AG04449 (cell line): Measurements from ENCODE around the gene NAV2.
A peak's percentile ranks its signal among the peaks of the same experiment; 100 is the strongest.

ENCODE experiments used
- CTCF ChIA-PET: fragments of 350-600 bp; formaldehyde crosslinking; extraction: SDS; loops from one replicate; lab custom pipeline; 2021; ENCODE audit warnings: antibody characterized with exemption; lab: Yijun Ruan, JAX
- POLR2A ChIA-PET: fragments of 400-600, 350-600 bp; formaldehyde crosslinking; extraction: SDS; loops from one replicate; lab custom pipeline; 2020; ENCODE audit warnings: antibody characterized with exemption, inconsistent platforms; lab: Yijun Ruan, JAX
- DNase-seq: peaks from one replicate; pipeline ENCODE4 v3.0.0-alpha.2; 2010; ENCODE audit warnings: low read depth, low spot score
- H3K4me3 ChIP-seq: 2 replicates; pipeline ENCODE4 v1.5.1; 2011; ENCODE audit warnings: low read depth, mild to moderate bottlenecking, control low read depth, low read length
- CTCF ChIP-seq: IDR thresholded peaks from one replicate; pipeline ENCODE4 v1.5.1; 2011; ENCODE audit warnings: mild to moderate bottlenecking, moderate library complexity, low read length, control low read depth, inconsistent platforms; ENCODE audit not compliant: insufficient read depth; ENCODE audit errors: missing control alignments

Gene NAV2

GRCh38 chr11:19676475-19677380 is 35.9 kb upstream of the NAV2 start:
- POLR2A ChIA-PET: no interaction called here
- no peak for TF ChIP-seq CTCF
- H3K4me3 ChIP-seq: no peak overlapping the region
- DNase-seq: no peak
- CTCF ChIA-PET: no interaction called here

GRCh38 chr11:19677381-19678080 is 35.1 kb upstream of the NAV2 start:
- ChIA-PET CTCF (no interaction called here), POLR2A (no interaction called here)
- TF ChIP-seq CTCF: no peak

GRCh38 chr11:19679952-19680828 is 32.4 kb upstream of the NAV2 start:
- CTCF ChIA-PET: interaction anchor here (0.6 to 1.5 kb wide), 4 partner anchors 13 to 226 kb away, joined by 3 to 4 read pairs (median 4); no protein-coding TSS in a partner anchor
- POLR2A ChIA-PET: interaction anchor here (0.7 to 1.1 kb wide), 4 partner anchors 9 to 33 kb away, joined by 3 read pairs; no protein-coding TSS in a partner anchor
- H3K4me3 ChIP-seq: no peak overlapping the region

More at GRCh38 chr11:19677381-19678080, 35.1 kb upstream of the NAV2 start:
- H3K4me3 ChIP-seq: no peak overlapping the region
- DNase-seq: no peak

GRCh38 chr11:19680829-19681368 is 31.7 kb upstream of the NAV2 start:
- CTCF ChIA-PET: interaction anchor here (0.6 to 1.5 kb wide), 3 partner anchors 54 to 225 kb away, joined by 3 to 4 read pairs (median 3); no protein-coding TSS in a partner anchor
- DNase-seq: no peak
- no peak for TF ChIP-seq CTCF

More at GRCh38 chr11:19679952-19680828, 32.4 kb upstream of the NAV2 start:
- peak; percentile 91 for DNase-seq
- TF ChIP-seq CTCF: peak; percentile 14

GRCh38 chr11:19683141-19683805 is 29.4 kb upstream of the NAV2 start:
- CTCF ChIA-PET: interaction anchor here (1.0 to 1.1 kb wide), 2 partner anchors 11 to 13 kb away, joined by 3 to 6 read pairs; no protein-coding TSS in a partner anchor
- POLR2A ChIA-PET: no interaction called here

More at GRCh38 chr11:19680829-19681368, 31.7 kb upstream of the NAV2 start:
- POLR2A ChIA-PET: no interaction called here
- H3K4me3 ChIP-seq: no peak overlapping the region

More at GRCh38 chr11:19683141-19683805, 29.4 kb upstream of the NAV2 start:
- DNase-seq: no peak
- no peak for TF ChIP-seq CTCF
- no peak overlapping the region for H3K4me3 ChIP-seq
